ENCODE results near the gene HABP4.

DNA sequence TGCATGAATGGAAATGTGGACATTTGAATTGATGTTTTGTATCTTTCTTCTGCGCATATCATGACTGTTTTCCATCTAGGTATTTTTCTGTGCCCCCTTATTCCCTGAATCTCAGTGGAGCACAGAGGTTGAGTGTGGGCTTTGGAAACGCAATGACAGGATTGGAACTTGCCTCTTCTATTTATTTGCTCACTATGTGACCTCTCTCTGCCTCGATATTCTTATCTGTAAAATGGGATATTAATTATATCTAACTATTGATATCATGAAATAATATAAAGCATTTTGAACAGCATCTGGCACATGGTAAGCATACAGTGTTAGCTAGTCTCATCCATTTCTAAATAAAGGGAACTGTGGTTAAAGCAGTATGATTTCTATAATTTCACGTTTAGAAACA lies 26.0 kb downstream of the HABP4 start:
- TF ChIP-seq, protein P1, sequence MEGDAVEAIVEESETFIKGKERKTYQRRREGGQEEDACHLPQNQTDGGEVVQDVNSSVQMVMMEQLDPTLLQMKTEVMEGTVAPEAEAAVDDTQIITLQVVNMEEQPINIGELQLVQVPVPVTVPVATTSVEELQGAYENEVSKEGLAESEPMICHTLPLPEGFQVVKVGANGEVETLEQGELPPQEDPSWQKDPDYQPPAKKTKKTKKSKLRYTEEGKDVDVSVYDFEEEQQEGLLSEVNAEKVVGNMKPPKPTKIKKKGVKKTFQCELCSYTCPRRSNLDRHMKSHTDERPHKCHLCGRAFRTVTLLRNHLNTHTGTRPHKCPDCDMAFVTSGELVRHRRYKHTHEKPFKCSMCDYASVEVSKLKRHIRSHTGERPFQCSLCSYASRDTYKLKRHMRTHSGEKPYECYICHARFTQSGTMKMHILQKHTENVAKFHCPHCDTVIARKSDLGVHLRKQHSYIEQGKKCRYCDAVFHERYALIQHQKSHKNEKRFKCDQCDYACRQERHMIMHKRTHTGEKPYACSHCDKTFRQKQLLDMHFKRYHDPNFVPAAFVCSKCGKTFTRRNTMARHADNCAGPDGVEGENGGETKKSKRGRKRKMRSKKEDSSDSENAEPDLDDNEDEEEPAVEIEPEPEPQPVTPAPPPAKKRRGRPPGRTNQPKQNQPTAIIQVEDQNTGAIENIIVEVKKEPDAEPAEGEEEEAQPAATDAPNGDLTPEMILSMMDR (IDR thresholded peaks at IDR 0.05), result no peak
- no peak for TF ChIP-seq ZFX (IDR thresholded peaks at IDR 0.05; ENCODE audit: borderline replicate concordance)

Measured in 22Rv1 (cell line).